Measurements from ENCODE around the gene CENPB. TPM values are rescaled to one million over a fixed set of nuclear protein-coding genes. Genes with fewer than 3 reads are reported as not detected.

CENPB gene
- total RNA-seq, 1 donor from 2014 or later = 83.3 TPM

- peak; percentile 98 for DNase-seq (ENCODE audit: low spot score)
Measured at GRCh38 chr20:3767427-3768341, 18.9 kb downstream of the CENPB start, which contains the start of gene ADISSP. TSS of gene ADISSP (minus strand) at chr20:3767753. CDS start at chr20:3760100, 7,653 bp downstream.

GRCh38 chr20:3767110-3767426 is 19.5 kb downstream of the CENPB start:
- DNase-seq (ENCODE audit: low spot score) = no peak

GRCh38 chr20:3766422-3767109 is 20.0 kb downstream of the CENPB start:
- DNase-seq (ENCODE audit: low spot score) = no peak

GRCh38 chr20:3765171-3765882 is 21.2 kb downstream of the CENPB start:
- no peak for DNase-seq (ENCODE audit: low spot score)

- DNase-seq (ENCODE audit: low spot score) = no peak
Measured at GRCh38 chr20:3764659-3765058, 21.9 kb downstream of the CENPB start.

- no peak for DNase-seq (ENCODE audit: low spot score)
Measured at GRCh38 chr20:3763671-3764601, 22.6 kb downstream of the CENPB start.

- DNase-seq (ENCODE audit: low spot score) = no peak
Measured at GRCh38 chr20:3760655-3761348, 25.7 kb downstream of the CENPB start.

- DNase-seq (ENCODE audit: low spot score) = no peak
Measured at GRCh38 chr20:3759884-3760283, 26.7 kb downstream of the CENPB start.

- peak; percentile 71 for DNase-seq (ENCODE audit: low spot score)
Measured at GRCh38 chr20:3759316-3759823, 27.2 kb downstream of the CENPB start.

GRCh38 chr20:3758566-3758965 is 28.0 kb downstream of the CENPB start:
- DNase-seq (ENCODE audit: low spot score) = no peak

GRCh38 chr20:3757268-3757667 is 29.3 kb downstream of the CENPB start:
- no peak for DNase-seq (ENCODE audit: low spot score)

GRCh38 chr20:3755814-3756480 is 30.6 kb downstream of the CENPB start:
- DNase-seq (ENCODE audit: low spot score) = no peak

- DNase-seq (ENCODE audit: low spot score) = no peak
Measured at GRCh38 chr20:3755269-3755668, 31.3 kb downstream of the CENPB start.

- no peak for DNase-seq (ENCODE audit: low spot score)
Measured at GRCh38 chr20:3754276-3754630, 32.3 kb downstream of the CENPB start.

- DNase-seq (ENCODE audit: low spot score) = no peak
Measured at GRCh38 chr20:3753501-3754275, 32.9 kb downstream of the CENPB start.

- DNase-seq (ENCODE audit: low spot score) = peak; percentile 74
Measured at GRCh38 chr20:3753098-3753497, 33.4 kb downstream of the CENPB start.

GRCh38 chr20:3752386-3752759 is 34.2 kb downstream of the CENPB start:
- no peak for DNase-seq (ENCODE audit: low spot score)

- DNase-seq (ENCODE audit: low spot score) = peak; percentile 79
Measured at GRCh38 chr20:3751675-3752385, 34.7 kb downstream of the CENPB start.
